Esophagus muscularis mucosa (tissue), 4 donors: ENCODE measurements around the gene SPDYC. TPM values are rescaled to one million over a fixed set of nuclear protein-coding genes. Genes with fewer than 3 reads are reported as not detected.
"Not testable (repeated sequence)": the region's sequence is repeated elsewhere in the genome, so short reads cannot be mapped to it uniquely, and the experiment has no call there.

ENCODE experiments used
- DNase-seq: peaks from one replicate; pipeline ENCODE4 v3.0.0-alpha.2; 2017; ENCODE audit errors: extremely low spot score
- H3K27ac ChIP-seq, 4 donors: fragments of 200-600 bp; sonication (generic); replicated peaks in 1 of 4; 1 replicate in 3 of 4; 2 replicates in 1 of 4; pipeline ENCODE4 v1.5.1; 2016 to 2019; ENCODE audit warnings: mild to moderate bottlenecking in 1 of 4
- H3K27me3 ChIP-seq, 4 donors: fragments of 200-600 bp; sonication (generic); one replicate each; pipeline versions ENCODE4 v1.5.1 to v1.6.0; 2016 to 2019
- H3K36me3 ChIP-seq, 4 donors: fragments of 200-600 bp; sonication (generic); one replicate each; pipeline ENCODE4 v1.5.1; 2016 to 2019
- H3K4me1 ChIP-seq, 4 donors: fragments of 200-600 bp; sonication (generic); one replicate each; pipeline ENCODE4 v1.5.1; 2016 to 2019
- H3K4me3 ChIP-seq, 4 donors: fragments of 200-600 bp; sonication (generic); 1 replicate in 2 of 4; 2 replicates in 2 of 4; pipeline ENCODE4 v1.5.1; 2016 to 2019; ENCODE audit warnings: mild to moderate bottlenecking in 4 of 4, moderate library complexity in 1 of 4
- H3K9me3 ChIP-seq, 4 donors: fragments of 200-600 bp; sonication (generic); 1 replicate in 3 of 4; 2 replicates in 1 of 4; pipeline ENCODE4 v1.5.1; 2016 to 2019
- EP300 ChIP-seq: sonication (generic); formaldehyde crosslinking; IDR thresholded peaks from one replicate; pipeline ENCODE4 v1.6.1; 2017; ENCODE audit warnings: antibody characterized with exemption
- POLR2A ChIP-seq: fragments of 450-650 bp; IDR thresholded peaks from one replicate; pipeline ENCODE4 v1.6.1; 2017; ENCODE audit warnings: antibody characterized with exemption, moderate library complexity, mild to moderate bottlenecking, low read depth
- POLR2AphosphoS5 ChIP-seq, 2 donors: sonication (generic); formaldehyde crosslinking; IDR thresholded peaks; one replicate each; pipeline ENCODE4 v1.6.1; 2017; ENCODE audit warnings: antibody characterized with exemption in 2 of 2
- WGBS: methylation state at CpG from one replicate; pipeline ENCODE4 v1.1.5; 2018; 5-methylcytosine and 5-hydroxymethylcytosine counted together
- intact Hi-C: fragments of 100-400 bp; cut with DNase I; formaldehyde crosslinking; loops from one replicate; pipeline ENCODE4 v1.15.1; 2023
- total RNA-seq, 4 donors: library from RNA; depleted of rRNA; stranded (reverse); fragments of >200 nt; gene quantifications; one replicate each; pipeline versions ENCODE4 v1.1.0 to v1.2.1, GENCODE V29; 2016
- TF ChIP-seq, protein P1 (sequence below), 3 experiments: fragments of 200-600 bp in 2 of 3; fragments of 450-650 bp in 1 of 3; sonication (generic) in 2 of 3; IDR thresholded peaks; one replicate each; pipeline ENCODE4 v1.5.1; 2017 to 2019; ENCODE audit warnings: antibody characterized with exemption in 3 of 3, mild to moderate bottlenecking in 2 of 3, moderate library complexity in 1 of 3

The SPDYC gene
- total RNA-seq, 4 donors from 2014 or later: not detected

DNA sequence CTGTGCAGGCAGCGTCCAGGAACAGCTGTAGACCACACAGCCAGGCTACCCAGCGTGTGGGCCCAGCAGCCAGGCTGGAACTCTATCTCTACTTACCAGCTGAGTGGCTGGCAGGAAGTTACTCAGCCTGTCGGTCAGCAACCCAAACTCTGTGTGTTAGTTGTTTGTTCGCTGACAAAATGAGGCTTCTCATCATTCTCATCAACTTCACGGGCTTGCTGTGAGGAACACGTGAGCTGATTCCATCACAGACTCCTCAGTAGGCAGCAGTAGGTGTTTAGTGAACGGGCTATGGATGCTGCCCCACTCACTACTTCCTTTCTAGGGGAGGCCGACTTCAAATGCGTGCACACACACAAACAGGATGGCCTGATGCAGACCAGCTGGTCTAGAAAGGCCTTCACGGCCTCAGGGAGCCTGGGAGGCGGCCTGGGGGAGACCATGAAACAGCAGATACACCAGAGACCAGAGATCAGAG is 830 bp upstream of the SPDYC start:
- TF ChIP-seq, protein P1, sequence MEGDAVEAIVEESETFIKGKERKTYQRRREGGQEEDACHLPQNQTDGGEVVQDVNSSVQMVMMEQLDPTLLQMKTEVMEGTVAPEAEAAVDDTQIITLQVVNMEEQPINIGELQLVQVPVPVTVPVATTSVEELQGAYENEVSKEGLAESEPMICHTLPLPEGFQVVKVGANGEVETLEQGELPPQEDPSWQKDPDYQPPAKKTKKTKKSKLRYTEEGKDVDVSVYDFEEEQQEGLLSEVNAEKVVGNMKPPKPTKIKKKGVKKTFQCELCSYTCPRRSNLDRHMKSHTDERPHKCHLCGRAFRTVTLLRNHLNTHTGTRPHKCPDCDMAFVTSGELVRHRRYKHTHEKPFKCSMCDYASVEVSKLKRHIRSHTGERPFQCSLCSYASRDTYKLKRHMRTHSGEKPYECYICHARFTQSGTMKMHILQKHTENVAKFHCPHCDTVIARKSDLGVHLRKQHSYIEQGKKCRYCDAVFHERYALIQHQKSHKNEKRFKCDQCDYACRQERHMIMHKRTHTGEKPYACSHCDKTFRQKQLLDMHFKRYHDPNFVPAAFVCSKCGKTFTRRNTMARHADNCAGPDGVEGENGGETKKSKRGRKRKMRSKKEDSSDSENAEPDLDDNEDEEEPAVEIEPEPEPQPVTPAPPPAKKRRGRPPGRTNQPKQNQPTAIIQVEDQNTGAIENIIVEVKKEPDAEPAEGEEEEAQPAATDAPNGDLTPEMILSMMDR (IDR thresholded peaks at IDR 0.05): no peak
- TF ChIP-seq POLR2AphosphoS5 (IDR thresholded peaks at IDR 0.05) (no peak), POLR2A (no peak), EP300 (no peak)
- intact Hi-C loops: no loop called here
- Histone ChIP-seq H3K36me3 (no peaks in the 10 kb centered on the region), H3K4me1 (peaks cover 0 to 4% (median 0%) of the 10 kb centered on the region in 4 donors), H3K27me3 (no peaks in the 10 kb centered on the region), H3K27ac (no peak overlapping the region), H3K4me3 (no peak overlapping the region), H3K9me3 (no peaks in the 10 kb centered on the region)
- DNase-seq: no peak
- 64% methylated on average over 11 of the region's 11 CpGs for WGBS

DNA sequence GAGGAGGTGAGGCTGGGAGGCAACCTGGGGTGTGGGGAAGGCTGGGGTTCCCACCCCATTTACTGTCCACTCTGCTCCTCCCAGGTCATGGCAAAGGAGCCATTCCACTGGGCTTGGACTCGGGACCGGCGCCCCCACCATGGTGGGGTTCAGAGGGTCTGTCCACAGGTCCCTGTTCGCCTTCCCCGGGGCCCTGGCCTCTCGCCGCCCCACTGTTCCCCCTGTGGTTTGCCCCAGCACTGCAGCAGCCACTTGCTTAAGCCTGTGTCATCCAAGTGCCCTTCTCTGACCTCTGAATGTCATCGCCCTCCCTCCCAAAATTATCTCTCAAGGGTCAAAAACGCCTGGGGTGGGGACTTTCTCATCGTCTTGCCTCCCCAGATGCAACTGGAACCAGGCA is 2.6 kb downstream of the SPDYC start:
- TF ChIP-seq EP300 (no peak), POLR2AphosphoS5 (IDR thresholded peaks at IDR 0.05) (no peak), POLR2A (no peak)
- TF ChIP-seq, protein P1 (IDR thresholded peaks at IDR 0.05): no peak
- Histone ChIP-seq H3K27me3 (no peaks in the 10 kb centered on the region), H3K4me3 (no peak overlapping the region), H3K9me3 (no peaks in the 10 kb centered on the region), H3K36me3 (no peaks in the 10 kb centered on the region), H3K27ac (no peak overlapping the region), H3K4me1 (no peaks in the 10 kb centered on the region)
- DNase-seq: no peak
- 85% methylated on average over 7 of the region's 10 CpGs for WGBS
- intact Hi-C loops: no loop called here

DNA sequence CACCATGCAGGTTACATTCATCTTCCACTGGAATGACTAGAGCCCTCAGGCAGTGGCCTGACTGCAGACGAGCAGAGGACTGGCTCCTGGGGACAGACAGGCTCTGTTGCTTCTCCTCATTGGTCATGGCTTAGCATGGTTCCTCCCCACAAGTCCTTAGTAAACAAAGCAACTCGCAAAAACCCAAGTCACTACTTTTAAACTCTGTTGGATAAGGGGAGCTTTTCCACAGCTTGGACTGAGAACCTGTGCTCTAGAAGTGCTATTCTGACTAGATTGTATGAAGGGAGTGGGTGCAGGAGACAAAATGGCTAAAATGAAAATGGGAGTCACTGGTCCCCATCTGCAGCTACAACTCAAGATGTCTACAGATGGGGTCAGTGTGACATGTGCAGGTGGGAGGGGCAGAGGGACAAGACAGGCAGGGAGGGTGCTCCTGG is 4.6 kb downstream of the SPDYC start:
- H3K9me3 ChIP-seq, H3K27ac ChIP-seq, H3K4me3 ChIP-seq, intact Hi-C loops, DNase-seq, H3K36me3 ChIP-seq, H3K27me3 ChIP-seq, H3K4me1 ChIP-seq: not testable (repeated sequence)
- 65% methylated on average over 2 of the region's 2 CpGs for WGBS

DNA sequence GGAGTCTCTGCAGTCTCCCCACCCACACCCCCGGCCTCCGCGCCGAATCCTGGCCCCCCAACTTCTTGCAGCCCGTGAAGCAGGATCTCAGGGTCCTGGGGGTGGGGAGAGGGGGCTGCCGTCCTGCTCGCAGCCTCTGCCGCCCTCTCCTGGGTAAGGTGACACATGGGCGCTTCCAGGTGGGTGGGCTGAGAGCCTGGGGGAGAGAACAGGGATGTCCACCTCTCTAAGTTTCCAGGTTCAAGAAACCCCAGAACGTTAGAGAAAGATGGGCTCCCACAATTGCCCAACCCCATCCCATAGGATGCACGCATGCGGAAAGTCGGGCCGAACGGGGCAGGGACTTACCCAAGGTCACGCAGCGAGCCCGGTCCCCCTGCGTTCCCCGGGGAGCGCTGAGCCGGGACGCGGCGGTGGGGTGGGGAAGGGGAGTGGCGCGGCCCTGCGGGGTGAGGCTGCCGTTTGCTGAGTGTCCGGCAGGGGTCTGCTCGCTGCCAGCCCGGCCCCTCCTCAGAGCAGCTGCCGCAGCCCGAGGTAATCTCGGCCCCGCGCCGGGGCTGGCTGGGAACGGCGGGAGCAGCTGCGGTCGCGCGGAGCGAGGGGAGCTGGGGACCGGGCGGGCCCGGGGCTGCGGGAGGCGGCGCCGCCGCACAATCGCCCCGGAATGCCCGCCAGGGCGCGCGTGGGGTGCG is 11.0 kb downstream of the SPDYC start:
- peak overlapping the region; percentile 81 to 91 (median 87) for H3K4me3 ChIP-seq
- peaks cover 0 to 22% (median 15%) of the 10 kb centered on the region in 4 donors for H3K36me3 ChIP-seq
- peak overlapping the region; percentile 85 to 97 (median 91) for H3K27ac ChIP-seq
- 0% methylated on average over 3 of the region's 60 CpGs for WGBS
- intact Hi-C loops: loop anchor here (5.0 kb wide), 1 partner anchor 49 kb away; the partner anchor contains the start of gene SYVN1
- no peaks in the 10 kb centered on the region for H3K27me3 ChIP-seq
- no peaks in the 10 kb centered on the region for H3K9me3 ChIP-seq
- TF ChIP-seq POLR2AphosphoS5 (IDR thresholded peaks at IDR 0.05) (peak in 1 of 2 donors; percentile 28), POLR2A (no peak), EP300 (no peak)
- TF ChIP-seq, protein P1 (IDR thresholded peaks at IDR 0.05): peak in 2 of 3 experiments; percentile 22 to 55
- H3K4me1 ChIP-seq: peaks cover 19 to 41% (median 34%) of the 10 kb centered on the region in 4 donors
- no peak for DNase-seq

DNA sequence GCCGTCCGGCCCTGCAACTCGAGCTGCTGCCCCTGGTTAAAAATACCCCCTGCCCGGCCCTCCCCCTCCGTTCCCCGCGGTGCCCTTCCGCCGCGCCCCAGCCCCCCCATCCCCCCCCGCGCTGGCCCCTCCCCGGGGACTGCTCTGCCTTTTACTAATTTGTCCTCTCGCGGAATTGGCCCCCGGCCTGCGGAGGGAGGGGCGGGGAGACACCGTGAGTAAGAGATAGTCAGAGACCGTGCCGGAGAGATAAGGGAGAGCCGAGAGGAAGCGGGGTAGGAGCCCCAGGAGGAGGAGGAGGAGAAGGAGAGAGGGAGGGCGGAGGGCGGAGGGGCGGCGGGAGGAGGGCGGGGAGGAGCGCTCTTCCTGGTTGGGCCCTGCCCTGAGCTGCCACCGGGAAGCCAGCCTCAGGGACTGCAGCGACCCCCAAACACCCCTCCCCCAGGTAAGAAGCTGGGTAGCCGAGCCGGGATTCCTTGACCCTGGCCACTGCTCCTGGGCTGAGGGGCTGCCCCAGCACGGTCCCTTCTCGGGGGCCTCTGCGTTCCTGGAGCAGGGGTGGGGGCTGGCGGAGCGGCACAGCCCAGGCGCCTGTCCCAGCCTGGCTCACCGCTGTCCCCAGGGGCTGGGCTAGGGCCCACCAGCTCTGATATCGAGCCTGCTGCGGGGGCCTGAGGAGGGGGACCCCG is 11.7 kb downstream of the SPDYC start, which contains the start of gene CAPN1:
TSS of gene CAPN1 (plus strand) at position 360 of the 689 bp plus-strand sequence. CDS start 774 bp downstream, outside the sequence.
- H3K9me3 ChIP-seq: no peaks in the 10 kb centered on the region
- intact Hi-C loops: loop anchor here (5.0 kb wide), 1 partner anchor 49 kb away; the partner anchor contains the start of gene SYVN1
- DNase-seq: peak; percentile 93
- H3K27me3 ChIP-seq: no peaks in the 10 kb centered on the region
- H3K4me3 ChIP-seq: peak within 1 kb of the TSS; percentile 81 to 91 (median 87)
- TF ChIP-seq POLR2A (no peak), POLR2AphosphoS5 (IDR thresholded peaks at IDR 0.05) (peak in 1 of 2 donors; percentile 27)
- peaks cover 19 to 41% (median 34%) of the 10 kb centered on the region in 4 donors for H3K4me1 ChIP-seq
- H3K36me3 ChIP-seq: peaks cover 0 to 29% (median 22%) of the 10 kb centered on the region in 4 donors
- peak within 1 kb of the TSS; percentile 85 to 97 (median 91) for H3K27ac ChIP-seq
- WGBS: 1% methylated on average over 13 of the region's 43 CpGs
